ENCODE results near the gene VRK1.

GRCh38 chr14:96851694-96852381 is 54.7 kb downstream of the VRK1 start:
- TF ChIP-seq CTCF (IDR thresholded peaks at IDR 0.05): no peak
- TF ChIP-seq EP300 (IDR thresholded peaks at IDR 0.05): no peak

Measured in stomach (tissue), 4 donors.